H9 (cell line): ENCODE results near the gene EFCAB12. TPM values are rescaled to one million over a fixed set of nuclear protein-coding genes. Genes with fewer than 3 reads are reported as not detected.

Source experiments
- DNase-seq: peaks from one replicate; pipeline ENCODE4 v3.0.0-alpha.2; 2017
- H2AFZ ChIP-seq: one replicate; pipeline ENCODE4 v1.6.1; 2013; ENCODE audit warnings: mild to moderate bottlenecking, low read length, control low read depth, moderate library complexity
- H2AK5ac ChIP-seq: 2 replicates; pipeline ENCODE4 v1.6.1; 2013; ENCODE audit warnings: low read length, control low read depth, mixed read lengths; ENCODE audit not compliant: insufficient read length
- H2BK120ac ChIP-seq: one replicate; pipeline ENCODE4 v1.6.1; 2013; ENCODE audit warnings: low read depth, mild to moderate bottlenecking, low read length, control low read depth, inconsistent platforms; ENCODE audit not compliant: poor library complexity, severe bottlenecking
- H2BK12ac ChIP-seq: 2 replicates; pipeline ENCODE4 v1.6.1; 2013; ENCODE audit warnings: low read length, control low read depth, mixed read lengths, low read depth; ENCODE audit not compliant: insufficient read length
- H2BK15ac ChIP-seq: 2 replicates; pipeline ENCODE4 v1.6.1; 2013; ENCODE audit warnings: low read depth, low read length, control low read depth
- H2BK20ac ChIP-seq: one replicate; pipeline ENCODE4 v1.6.1; 2013; ENCODE audit warnings: low read depth, mild to moderate bottlenecking, low read length, control low read depth, inconsistent platforms; ENCODE audit not compliant: poor library complexity, severe bottlenecking
- H2BK5ac ChIP-seq: 2 replicates; pipeline ENCODE4 v1.6.1; 2013; ENCODE audit warnings: low read length, control low read depth, mixed read lengths; ENCODE audit not compliant: insufficient read length
- H3K14ac ChIP-seq: 2 replicates; pipeline ENCODE4 v1.6.1; 2013; ENCODE audit warnings: low read length, control low read depth; ENCODE audit not compliant: insufficient read depth
- H3K18ac ChIP-seq: 2 replicates; pipeline ENCODE4 v1.6.1; 2013; ENCODE audit warnings: low read depth, mild to moderate bottlenecking, mixed read lengths, low read length, control low read depth; ENCODE audit not compliant: insufficient read length
- H3K23ac ChIP-seq: 2 replicates; pipeline ENCODE4 v1.6.1; 2013; ENCODE audit warnings: low read length, control low read depth, mixed read lengths, low read depth; ENCODE audit not compliant: insufficient read length
- H3K23me2 ChIP-seq: 2 replicates; pipeline ENCODE4 v1.6.1; 2013; ENCODE audit warnings: low read depth, mild to moderate bottlenecking, mixed read lengths, low read length, control low read depth; ENCODE audit not compliant: insufficient read length, poor library complexity, severe bottlenecking
- H3K27ac ChIP-seq: 2 replicates; pipeline ENCODE4 v1.5.1; 2013; ENCODE audit warnings: low read length, control low read depth, mixed read lengths, low read depth; ENCODE audit not compliant: insufficient read length
- H3K27me3 ChIP-seq: 2 replicates; pipeline ENCODE4 v1.6.1; 2013; ENCODE audit warnings: low read length, control low read depth, inconsistent platforms; ENCODE audit not compliant: insufficient read depth
- H3K4ac ChIP-seq: 2 replicates; pipeline ENCODE4 v1.6.1; 2013; ENCODE audit warnings: low read depth, mild to moderate bottlenecking, control low read depth, inconsistent platforms, low read length, moderate library complexity
- H3K4me1 ChIP-seq: 2 replicates; pipeline ENCODE4 v1.6.1; 2013; ENCODE audit warnings: low read length, control low read depth, inconsistent platforms; ENCODE audit not compliant: insufficient read depth
- H3K4me2 ChIP-seq: 2 replicates; pipeline ENCODE4 v1.6.1; 2013; ENCODE audit warnings: low read length, control low read depth, mixed read lengths; ENCODE audit not compliant: insufficient read length, insufficient read depth
- H3K56ac ChIP-seq: 2 replicates; pipeline ENCODE4 v1.6.1; 2013; ENCODE audit warnings: low read depth, mild to moderate bottlenecking, mixed read lengths, low read length, control low read depth; ENCODE audit not compliant: insufficient read length
- H3K79me1 ChIP-seq: 2 replicates; pipeline ENCODE4 v1.6.1; 2013; ENCODE audit warnings: low read depth, mild to moderate bottlenecking, moderate library complexity, low read length, control low read depth, inconsistent platforms; ENCODE audit not compliant: insufficient read depth, poor library complexity, severe bottlenecking
- H3K79me2 ChIP-seq: 2 replicates; pipeline ENCODE4 v1.6.1; 2013; ENCODE audit warnings: low read length, control low read depth, inconsistent platforms; ENCODE audit not compliant: insufficient read depth
- H3K9ac ChIP-seq: 2 replicates; pipeline ENCODE4 v1.6.1; 2013; ENCODE audit warnings: low read length, control low read depth, mixed read lengths; ENCODE audit not compliant: insufficient read length; ENCODE audit errors: extremely low read depth
- H3K9me3 ChIP-seq: one replicate; pipeline ENCODE4 v1.6.1; 2013; ENCODE audit warnings: low read depth, low read length, inconsistent platforms; ENCODE audit not compliant: control insufficient read depth
- H3T11ph ChIP-seq: one replicate; pipeline ENCODE4 v1.6.1; 2013; ENCODE audit warnings: mild to moderate bottlenecking, low read length, control low read depth, inconsistent platforms
- H4K20me1 ChIP-seq: one replicate; pipeline ENCODE4 v1.6.1; 2013; ENCODE audit not compliant: control insufficient read depth, insufficient read length, insufficient read depth
- H4K5ac ChIP-seq: 2 replicates; pipeline ENCODE4 v1.6.1; 2013; ENCODE audit warnings: low read depth, mild to moderate bottlenecking, mixed read lengths, low read length, control low read depth; ENCODE audit not compliant: insufficient read length
- H4K8ac ChIP-seq: replicated peaks from 2 replicates; pipeline ENCODE4 v1.6.1; 2013; ENCODE audit warnings: low read length, control low read depth, mixed read lengths, low read depth; ENCODE audit not compliant: insufficient read length
- H4K91ac ChIP-seq: 2 replicates; pipeline ENCODE4 v1.6.1; 2013; ENCODE audit warnings: low read depth, mild to moderate bottlenecking, moderate library complexity, mixed read lengths, low read length, control low read depth; ENCODE audit not compliant: insufficient read length
- H3K27ac Mint-ChIP-seq, 3 experiments: 2 replicates in 2 of 3; 3 replicates in 1 of 3; pipeline ENCODE4 v1.8.0; 2020 to 2021; ENCODE audit warnings: mixed read lengths in 3 of 3, mild to moderate bottlenecking in 1 of 3, moderate library complexity in 1 of 3
- H3K27me3 Mint-ChIP-seq: 2 replicates; pipeline ENCODE4 v1.8.0; 2021; ENCODE audit warnings: low read depth, mild to moderate bottlenecking, moderate library complexity, mixed read lengths
- H3K36me3 Mint-ChIP-seq, 3 experiments: 2 replicates in 2 of 3; 3 replicates in 1 of 3; pipeline ENCODE4 v1.8.0; 2020 to 2021; ENCODE audit warnings: low read depth in 3 of 3, mixed read lengths in 3 of 3; ENCODE audit not compliant: insufficient read depth in 1 of 3
- H3K4me1 Mint-ChIP-seq, 2 experiments: 2 replicates each; pipeline ENCODE4 v1.8.0; 2020; ENCODE audit warnings: mixed read lengths in 2 of 2
- H3K4me3 Mint-ChIP-seq, 2 experiments: 2 replicates in 1 of 2; 3 replicates in 1 of 2; pipeline ENCODE4 v1.8.0; 2020 to 2021; ENCODE audit warnings: mild to moderate bottlenecking in 2 of 2, mixed read lengths in 2 of 2, moderate library complexity in 1 of 2
- H3K9me3 Mint-ChIP-seq, 2 experiments: 2 replicates in 1 of 2; 3 replicates in 1 of 2; pipeline ENCODE4 v1.8.0; 2020; ENCODE audit warnings: mild to moderate bottlenecking in 2 of 2, mixed read lengths in 2 of 2, moderate library complexity in 1 of 2
- CTCF ChIP-seq: fragments of 200-600 bp; sonication (generic); conservative IDR thresholded peaks from 3 replicates; pipeline ENCODE4 v1.8.0; 2021; ENCODE audit warnings: antibody characterized with exemption, mild to moderate bottlenecking
- WGBS: extraction: QIAGEN DNeasy Blood & Tissue Kit; methylation state at CpG from one replicate; pipeline ENCODE4 v1.1.7; 2013; ENCODE audit warnings: missing lambda C conversion rate, low lambda C conversion rate, mixed read lengths; ENCODE audit not compliant: insufficient read length; ENCODE audit errors: extremely low coverage; 5-methylcytosine and 5-hydroxymethylcytosine counted together
- total RNA-seq: library from RNA; stranded (reverse); gene quantifications from 2 replicates; pipeline ENCODE4 v1.2.1, GENCODE V29; 2021

Gene EFCAB12
- total RNA-seq, 1 experiment from 2014 or later, result 0.28 TPM

GRCh38 chr3:129432036-129432435 lies 3.6 kb upstream of the EFCAB12 start:
- Histone ChIP-seq H4K20me1 (no peaks in the 10 kb centered on the region), H3K9ac (no peak overlapping the region), H3K79me1 (no peaks in the 10 kb centered on the region), H3K27ac (no peak overlapping the region), H2BK12ac (no peak overlapping the region), H4K8ac (no peak overlapping the region), H2AFZ (no peak overlapping the region), H3K14ac (no peak overlapping the region), H2BK5ac (no peak overlapping the region), H3K4ac (no peak overlapping the region), H3T11ph (no peak overlapping the region), H3K23ac (no peak overlapping the region), H3K23me2 (peaks cover 3% of the 10 kb centered on the region), H3K4me2 (no peak overlapping the region), H2BK120ac (no peak overlapping the region), H2BK15ac (no peak overlapping the region), H3K56ac (no peak overlapping the region), H2AK5ac (no peak overlapping the region), H4K5ac (no peak overlapping the region), H3K27me3 (no peaks in the 10 kb centered on the region; the same call in 1 of the 2 replicates), H3K9me3 (no peaks in the 10 kb centered on the region), H4K91ac (no peak overlapping the region), H2BK20ac (no peak overlapping the region), H3K79me2 (no peaks in the 10 kb centered on the region), H3K18ac (no peak overlapping the region), H3K4me1 (no peaks in the 10 kb centered on the region; the same call in 1 of the 2 replicates)
- TF ChIP-seq CTCF, result no peak
- H3K9me3 Mint-ChIP-seq, result no peaks in the 10 kb centered on the region
- no CpG with 5 or more reads among the region's 7 CpGs for WGBS
- DNase-seq, result no peak
- H3K36me3 Mint-ChIP-seq, result peaks cover 22 to 64% (median 61%) of the 10 kb centered on the region in 3 experiments; a peak in 6 of 7 replicates
- H3K27ac Mint-ChIP-seq, result no peak overlapping the region
- H3K4me3 Mint-ChIP-seq, result no peak overlapping the region
- peaks cover 24 to 26% of the 10 kb centered on the region in 2 experiments for H3K4me1 Mint-ChIP-seq
- H3K27me3 Mint-ChIP-seq, result peaks cover 14% of the 10 kb centered on the region
